Spinal cord (tissue), 10 donors: ENCODE results near the gene STRBP. TPM values are rescaled to one million over a fixed set of nuclear protein-coding genes. Genes with fewer than 3 reads are reported as not detected.

Experiments
- DNase-seq, 6 donors: peaks; one replicate each; pipeline versions ENCODE4 v3.0.0 to v3.0.0-alpha.2; 2013 to 2015; ENCODE audit warnings: low spot score in 6 of 6, low read depth in 4 of 6
- H3K27ac ChIP-seq: one replicate; pipeline ENCODE4 v1.5.1; 2013; ENCODE audit warnings: low read depth, low read length, control low read depth
- H3K27me3 ChIP-seq: one replicate; pipeline ENCODE4 v1.6.1; 2013; ENCODE audit warnings: low read length; ENCODE audit not compliant: control insufficient read depth, insufficient read depth
- H3K36me3 ChIP-seq: one replicate; pipeline ENCODE4 v1.6.1; 2013; ENCODE audit warnings: low read length; ENCODE audit not compliant: control insufficient read depth, insufficient read depth
- H3K4me1 ChIP-seq: one replicate; pipeline ENCODE4 v1.6.1; 2013; ENCODE audit warnings: low read length; ENCODE audit not compliant: control insufficient read depth, insufficient read depth
- H3K4me3 ChIP-seq: one replicate; pipeline ENCODE4 v1.5.1; 2013; ENCODE audit warnings: low read depth, low read length, control low read depth
- H3K9me3 ChIP-seq: one replicate; pipeline ENCODE4 v1.6.1; 2013; ENCODE audit warnings: low read length; ENCODE audit not compliant: control insufficient read depth, insufficient read depth
- WGBS: methylation state at CpG from one replicate; pipeline ENCODE4 v1.1.5; 2013; ENCODE audit warnings: missing lambda C conversion rate; ENCODE audit not compliant: insufficient coverage; 5-methylcytosine and 5-hydroxymethylcytosine counted together
- polyA plus RNA-seq, 2 donors: library from polyadenylated mRNA; unstranded; fragments of 120-200 nt; gene quantifications; one replicate each; pipeline ENCODE4 v1.2.1, GENCODE V29; 2013; ENCODE audit not compliant: insufficient read length in 2 of 2
- total RNA-seq, 2 donors: library from RNA; depleted of rRNA in 1 of 2; stranded (reverse); fragments of 120-200 nt in 1 of 2; fragments of >200 nt in 1 of 2; gene quantifications; one replicate each; pipeline versions ENCODE4 v1.2.3 to v1.2.4, GENCODE V29; 2013 to 2014
- donor health status: healthy.

The STRBP gene
- total and polyA plus RNA-seq, 4 donors = 47.7 to 70.6 (median 60.7) TPM

GRCh38 chr9:123090198-123090896, 178.0 kb downstream of the STRBP start:
- Histone ChIP-seq H3K9me3 (no peaks in the 10 kb centered on the region), H3K4me1 (no peaks in the 10 kb centered on the region), H3K4me3 (no peak overlapping the region), H3K36me3 (peaks cover 18% of the 10 kb centered on the region), H3K27ac (no peak overlapping the region), H3K27me3 (no peaks in the 10 kb centered on the region)
- 86% methylated on average over 3 of the region's 8 CpGs for WGBS
- DNase-seq = no peak

- no peaks in the 10 kb centered on the region for H3K4me1 ChIP-seq
- no peak overlapping the region for H3K27ac ChIP-seq
- H3K27me3 ChIP-seq = no peaks in the 10 kb centered on the region
- no peak for DNase-seq
- H3K4me3 ChIP-seq = no peak overlapping the region
- 92% methylated on average over 2 of the region's 5 CpGs for WGBS
- H3K36me3 ChIP-seq = peaks cover 19% of the 10 kb centered on the region
- no peaks in the 10 kb centered on the region for H3K9me3 ChIP-seq
These were observed 178.6 kb downstream of the STRBP start for GRCh38 chr9:123089790-123090189.

GRCh38 chr9:123089040-123089439, 179.3 kb downstream of the STRBP start:
- no peak for DNase-seq
- no CpG with 5 or more reads among the region's 1 CpG for WGBS
- H3K27me3 ChIP-seq = no peaks in the 10 kb centered on the region

GRCh38 chr9:123087359-123087888, 181.0 kb downstream of the STRBP start:
- no peak for DNase-seq
- H3K4me3 ChIP-seq = no peak overlapping the region
- H3K27ac ChIP-seq = no peak overlapping the region
- no peaks in the 10 kb centered on the region for H3K27me3 ChIP-seq
- no peaks in the 10 kb centered on the region for H3K9me3 ChIP-seq
- H3K36me3 ChIP-seq = peaks cover 16% of the 10 kb centered on the region
- no CpG with 5 or more reads among the region's 4 CpGs for WGBS
- no peaks in the 10 kb centered on the region for H3K4me1 ChIP-seq

More at GRCh38 chr9:123089040-123089439, 179.3 kb downstream of the STRBP start:
- no peaks in the 10 kb centered on the region for H3K9me3 ChIP-seq
- H3K4me1 ChIP-seq = no peaks in the 10 kb centered on the region
- no peak overlapping the region for H3K27ac ChIP-seq
- H3K36me3 ChIP-seq = peaks cover 21% of the 10 kb centered on the region
- no peak overlapping the region for H3K4me3 ChIP-seq

- H3K27ac ChIP-seq = no peak overlapping the region
- no peak for DNase-seq
- 100% methylated on average over 2 of the region's 2 CpGs for WGBS
- no peaks in the 10 kb centered on the region for H3K9me3 ChIP-seq
- no peaks in the 10 kb centered on the region for H3K4me1 ChIP-seq
- peaks cover 15% of the 10 kb centered on the region for H3K36me3 ChIP-seq
- no peak overlapping the region for H3K4me3 ChIP-seq
- no peaks in the 10 kb centered on the region for H3K27me3 ChIP-seq
These were observed 182.5 kb downstream of the STRBP start for GRCh38 chr9:123085916-123086315.

- no peak for DNase-seq
- Histone ChIP-seq H3K9me3 (no peaks in the 10 kb centered on the region), H3K4me1 (no peaks in the 10 kb centered on the region), H3K36me3 (peaks cover 15% of the 10 kb centered on the region), H3K27ac (no peak overlapping the region), H3K27me3 (no peaks in the 10 kb centered on the region), H3K4me3 (no peak overlapping the region)
- 100% methylated on average over 1 of the region's 1 CpG for WGBS
These were observed 184.1 kb downstream of the STRBP start for GRCh38 chr9:123084256-123084655.

GRCh38 chr9:123083680-123084079, 184.7 kb downstream of the STRBP start:
- H3K4me1 ChIP-seq = no peaks in the 10 kb centered on the region
- no peaks in the 10 kb centered on the region for H3K9me3 ChIP-seq
- no peak overlapping the region for H3K4me3 ChIP-seq
- no peak overlapping the region for H3K27ac ChIP-seq
- peaks cover 18% of the 10 kb centered on the region for H3K36me3 ChIP-seq
- WGBS = 73% methylated on average over 5 of the region's 6 CpGs
- no peaks in the 10 kb centered on the region for H3K27me3 ChIP-seq
- no peak for DNase-seq

GRCh38 chr9:123081824-123082223, 186.6 kb downstream of the STRBP start:
- WGBS = no CpG with 5 or more reads among the region's 2 CpGs
- no peaks in the 10 kb centered on the region for H3K4me1 ChIP-seq
- H3K9me3 ChIP-seq = no peaks in the 10 kb centered on the region
- peak in 5 of 6 donors; percentile 17 to 85 (median 44) for DNase-seq
- H3K27ac ChIP-seq = no peak overlapping the region
- H3K36me3 ChIP-seq = peaks cover 14% of the 10 kb centered on the region
- no peaks in the 10 kb centered on the region for H3K27me3 ChIP-seq
- no peak overlapping the region for H3K4me3 ChIP-seq

- no peak overlapping the region for H3K27ac ChIP-seq
- peaks cover 14% of the 10 kb centered on the region for H3K36me3 ChIP-seq
- H3K27me3 ChIP-seq = no peaks in the 10 kb centered on the region
- WGBS = 100% methylated on average over 1 of the region's 3 CpGs
- no peak for DNase-seq
- no peaks in the 10 kb centered on the region for H3K4me1 ChIP-seq
- no peaks in the 10 kb centered on the region for H3K9me3 ChIP-seq
- no peak overlapping the region for H3K4me3 ChIP-seq
These were observed 187.9 kb downstream of the STRBP start for GRCh38 chr9:123080444-123080843.

- H3K4me3 ChIP-seq = no peak overlapping the region
- WGBS = no CpG with 5 or more reads among the region's 3 CpGs
- H3K36me3 ChIP-seq = peaks cover 7% of the 10 kb centered on the region
- no peaks in the 10 kb centered on the region for H3K4me1 ChIP-seq
- DNase-seq = no peak
- no peaks in the 10 kb centered on the region for H3K27me3 ChIP-seq
- H3K27ac ChIP-seq = no peak overlapping the region
- H3K9me3 ChIP-seq = no peaks in the 10 kb centered on the region
These were observed 193.8 kb downstream of the STRBP start for GRCh38 chr9:123074628-123075027.
